NT2/D1 (cell line): ENCODE results near the gene AGAP1.

Experiments used
- SUZ12 ChIP-seq: IDR thresholded peaks from 2 replicates; pipeline ENCODE4 v1.6.1; 2011; ENCODE audit not compliant: insufficient read length, insufficient read depth; ENCODE audit errors: extremely low read depth
- YY1 ChIP-seq: IDR thresholded peaks from 2 replicates; pipeline ENCODE4 v1.6.1; 2011; ENCODE audit not compliant: insufficient read length, insufficient read depth
- ZNF274 ChIP-seq: IDR thresholded peaks from 2 replicates; pipeline ENCODE4 v1.6.1; 2011; ENCODE audit warnings: mild to moderate bottlenecking, low read depth, low read length

GRCh38 chr2:235977445-235977844 is 483.6 kb downstream of the AGAP1 start:
- TF ChIP-seq YY1 (no peak), ZNF274 (no peak), SUZ12 (no peak)
